Bronchial epithelial cell (primary cell): ENCODE measurements around the gene TNS3. TPM values are rescaled to one million over a fixed set of nuclear protein-coding genes. Genes with fewer than 3 reads are reported as not detected.

ENCODE experiments used
- DNase-seq: peaks from one replicate; pipeline ENCODE4 v3.0.0-alpha.2; 2010; ENCODE audit warnings: low read depth
- FAIRE-seq: peaks from 2 replicates; lab custom pipeline; 2011; peaks lifted over from hg19 to GRCh38; lab: Jason Lieb, UNC
- H3K27me3 ChIP-seq: 2 replicates; pipeline ENCODE4 v1.5.1; 2011; ENCODE audit warnings: low read length; ENCODE audit not compliant: control insufficient read depth, insufficient read depth
- H3K36me3 ChIP-seq: 2 replicates; pipeline ENCODE4 v1.5.1; 2011; ENCODE audit warnings: low read length; ENCODE audit not compliant: control insufficient read depth, insufficient read depth
- H3K4me3 ChIP-seq: 2 replicates; pipeline ENCODE4 v1.5.1; 2011; ENCODE audit warnings: mild to moderate bottlenecking, low read depth, low read length, control low read depth
- total RNA-seq: library from RNA; depleted of rRNA; stranded (reverse); fragments of >200 nt; gene quantifications from 2 replicates; pipeline ENCODE4 v1.2.1, GENCODE V29; 2014
- TF ChIP-seq, protein P1 (sequence below): IDR thresholded peaks from 2 replicates; pipeline ENCODE4 v1.5.1; 2011; ENCODE audit warnings: mild to moderate bottlenecking, moderate library complexity, low read length, control low read depth, inconsistent platforms; ENCODE audit not compliant: insufficient read depth, severe bottlenecking

TNS3 gene
- total RNA-seq, 1 donor from 2014 or later: 2.6 TPM

DNA sequence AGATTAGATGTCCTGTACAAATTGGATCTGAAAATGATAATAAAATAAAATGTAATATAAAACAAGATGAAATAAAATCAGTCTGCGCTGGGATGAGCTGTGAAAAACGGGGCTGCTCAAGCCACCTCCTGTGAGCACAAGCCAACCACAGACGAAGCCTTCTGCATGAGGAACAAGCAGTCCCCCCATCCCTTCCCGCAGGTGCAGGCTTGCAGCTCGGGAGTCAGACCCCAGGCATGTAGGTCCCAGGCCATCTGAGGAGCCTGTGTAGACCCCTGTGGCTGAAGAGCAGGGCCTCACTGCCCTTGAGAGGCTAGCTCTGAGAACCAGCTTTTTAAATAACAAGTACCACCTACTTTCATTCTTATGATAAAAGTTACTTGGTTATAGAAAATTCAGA is 123.4 kb downstream of the TNS3 start:
- Histone ChIP-seq H3K27me3 (no peaks in the 10 kb centered on the region), H3K36me3 (no peaks in the 10 kb centered on the region), H3K4me3 (no peak overlapping the region)
- DNase-seq: no peak
- no peak for FAIRE-seq
- TF ChIP-seq, protein P1, sequence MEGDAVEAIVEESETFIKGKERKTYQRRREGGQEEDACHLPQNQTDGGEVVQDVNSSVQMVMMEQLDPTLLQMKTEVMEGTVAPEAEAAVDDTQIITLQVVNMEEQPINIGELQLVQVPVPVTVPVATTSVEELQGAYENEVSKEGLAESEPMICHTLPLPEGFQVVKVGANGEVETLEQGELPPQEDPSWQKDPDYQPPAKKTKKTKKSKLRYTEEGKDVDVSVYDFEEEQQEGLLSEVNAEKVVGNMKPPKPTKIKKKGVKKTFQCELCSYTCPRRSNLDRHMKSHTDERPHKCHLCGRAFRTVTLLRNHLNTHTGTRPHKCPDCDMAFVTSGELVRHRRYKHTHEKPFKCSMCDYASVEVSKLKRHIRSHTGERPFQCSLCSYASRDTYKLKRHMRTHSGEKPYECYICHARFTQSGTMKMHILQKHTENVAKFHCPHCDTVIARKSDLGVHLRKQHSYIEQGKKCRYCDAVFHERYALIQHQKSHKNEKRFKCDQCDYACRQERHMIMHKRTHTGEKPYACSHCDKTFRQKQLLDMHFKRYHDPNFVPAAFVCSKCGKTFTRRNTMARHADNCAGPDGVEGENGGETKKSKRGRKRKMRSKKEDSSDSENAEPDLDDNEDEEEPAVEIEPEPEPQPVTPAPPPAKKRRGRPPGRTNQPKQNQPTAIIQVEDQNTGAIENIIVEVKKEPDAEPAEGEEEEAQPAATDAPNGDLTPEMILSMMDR: no peak

DNA sequence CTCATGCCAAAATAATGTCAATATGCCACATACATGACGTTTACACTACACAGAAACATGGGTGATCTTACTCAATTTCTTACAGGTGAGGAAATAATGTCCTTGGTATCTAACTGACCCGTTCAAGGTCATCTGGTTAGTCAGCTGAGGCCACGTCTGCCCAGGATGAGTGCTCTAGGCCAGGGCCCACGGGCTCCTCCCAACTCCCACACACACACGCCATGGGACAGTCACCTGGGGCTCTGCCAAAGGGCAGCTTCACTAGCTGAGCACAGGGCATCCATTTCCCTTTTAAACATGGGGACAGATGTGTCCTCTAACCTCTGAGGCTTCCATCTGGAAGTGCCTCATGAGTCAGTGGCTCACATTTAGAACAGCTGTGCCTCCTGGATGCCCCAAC is 123.9 kb downstream of the TNS3 start:
- TF ChIP-seq, protein P1: no peak
- FAIRE-seq: no peak

DNA sequence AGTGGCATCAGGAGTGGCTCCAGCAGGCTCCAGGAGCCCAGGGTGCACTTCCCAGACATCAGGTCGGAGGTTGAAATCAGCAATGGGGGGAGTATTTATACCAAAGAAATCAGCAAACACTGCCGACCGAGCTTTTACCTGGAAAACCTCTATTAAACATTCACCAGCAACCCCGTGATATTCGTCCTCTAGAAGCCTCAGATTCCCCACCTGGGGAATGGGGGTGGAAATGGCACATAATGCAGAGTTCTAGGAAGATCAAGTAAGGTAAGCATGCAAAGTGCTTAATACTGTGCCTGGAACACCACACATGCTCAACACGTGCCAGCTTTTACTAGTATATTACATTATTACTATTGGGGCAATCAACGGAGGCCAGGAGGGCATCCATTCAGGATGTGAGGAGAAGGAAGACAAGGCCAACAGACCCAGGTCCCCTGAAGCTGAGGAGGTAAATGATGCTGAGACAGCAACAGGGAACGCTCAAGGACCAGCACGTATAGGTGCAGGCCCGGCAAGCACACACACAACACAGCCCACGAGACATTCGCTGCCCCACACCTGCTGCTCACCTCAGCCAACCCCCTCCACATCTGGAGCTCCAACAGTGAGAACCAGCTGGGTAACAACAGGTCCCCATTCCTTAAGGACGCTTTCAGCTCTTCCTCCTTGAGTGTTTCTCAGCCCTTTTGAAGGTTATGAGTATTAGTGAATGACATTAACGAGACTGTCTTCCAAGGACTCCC is 125.5 kb downstream of the TNS3 start:
- no peak overlapping the region for H3K4me3 ChIP-seq
- no peaks in the 10 kb centered on the region for H3K27me3 ChIP-seq
- DNase-seq (no peak), FAIRE-seq (no peak)
- TF ChIP-seq, protein P1: no peak
- H3K36me3 ChIP-seq: no peaks in the 10 kb centered on the region

More for the DNA sequence above, 123.9 kb downstream of the TNS3 start:
- Histone ChIP-seq H3K4me3 (no peak overlapping the region), H3K27me3 (no peaks in the 10 kb centered on the region), H3K36me3 (no peaks in the 10 kb centered on the region)
- no peak for DNase-seq

DNA sequence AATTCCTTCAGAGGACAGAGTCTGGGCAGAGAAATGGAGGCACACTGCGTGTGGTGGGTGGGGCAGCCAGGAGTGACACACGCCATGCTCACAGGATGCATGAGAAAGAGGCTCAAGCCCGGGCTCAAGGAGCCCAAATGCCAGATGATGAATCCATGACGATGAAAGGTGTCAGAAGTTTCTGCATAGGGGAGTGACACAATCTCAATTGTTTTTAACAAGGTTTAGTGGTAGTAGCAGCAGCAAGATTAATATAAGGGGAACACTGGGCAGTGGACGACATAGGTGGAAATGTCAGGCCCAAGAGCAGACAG is 126.1 kb downstream of the TNS3 start:
- TF ChIP-seq, protein P1: no peak
- Histone ChIP-seq H3K36me3 (no peaks in the 10 kb centered on the region), H3K4me3 (no peak overlapping the region), H3K27me3 (no peaks in the 10 kb centered on the region)
- no peak for FAIRE-seq
- DNase-seq: peak; percentile 58

DNA sequence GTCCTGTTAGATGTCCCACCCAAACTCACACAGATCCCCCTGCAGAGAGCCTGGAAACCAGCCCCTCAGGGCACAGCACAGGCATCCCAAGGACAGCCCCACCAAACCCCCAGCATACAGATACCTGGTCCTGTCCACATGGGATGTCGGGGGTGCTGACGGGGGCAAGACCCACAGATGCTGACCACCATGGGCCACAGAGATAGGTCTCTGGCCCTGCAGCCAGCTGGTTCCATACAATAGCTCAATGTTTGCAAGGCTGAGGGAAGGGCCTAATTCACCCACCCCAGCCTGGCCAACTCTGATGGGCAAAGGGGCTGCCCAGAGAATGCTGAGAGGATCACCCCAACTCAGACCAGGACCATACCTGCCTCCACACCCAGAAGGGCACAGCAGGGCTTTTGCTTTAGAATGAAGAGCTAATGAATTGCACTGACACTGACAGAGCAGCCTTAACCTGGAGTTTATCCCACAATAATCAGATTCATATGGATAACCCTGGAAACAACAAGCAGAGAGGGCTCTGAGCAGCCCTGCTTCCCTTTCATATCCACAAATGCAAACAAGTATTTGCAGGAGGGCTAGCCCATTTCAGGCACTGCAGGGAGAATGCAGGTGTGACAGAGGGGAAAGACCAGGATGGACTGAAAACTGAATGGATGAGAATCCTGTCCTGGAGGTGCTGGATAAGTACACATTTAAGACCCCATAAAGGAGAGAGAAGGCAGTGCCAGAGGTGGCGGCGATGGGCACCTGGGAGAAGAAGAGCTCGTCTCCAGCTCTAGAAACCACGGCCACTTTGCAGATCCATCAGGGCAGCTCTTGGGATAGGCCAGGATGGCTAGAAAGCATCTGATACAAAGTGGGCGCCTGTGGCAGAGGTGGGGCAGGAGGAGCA is 126.7 kb downstream of the TNS3 start:
- H3K4me3 ChIP-seq: no peak overlapping the region
- H3K36me3 ChIP-seq: no peaks in the 10 kb centered on the region
- H3K27me3 ChIP-seq: no peaks in the 10 kb centered on the region
- FAIRE-seq: no peak
- TF ChIP-seq, protein P1: no peak
- no peak for DNase-seq
